NCI-H460 (cell line): Measurements from ENCODE around the gene PIF1. TPM values are rescaled to one million over a fixed set of nuclear protein-coding genes. Genes with fewer than 3 reads are reported as not detected.
"Not testable (repeated sequence)": the region's sequence is repeated elsewhere in the genome, so short reads cannot be mapped to it uniquely, and the experiment has no call there.

ENCODE experiments used
- DNase-seq: peaks from one replicate; pipeline ENCODE4 v3.0.0-alpha.2; 2016; ENCODE audit warnings: low read depth; ENCODE audit errors: extremely low read depth
- total RNA-seq: library from RNA; depleted of rRNA; stranded (reverse); fragments of >200 nt; shearing (Covaris generic); gene quantifications from 2 replicates; pipeline ENCODE4 v1.2.3, GENCODE V29; 2014

Gene PIF1
- total RNA-seq, 1 experiment from 2014 or later = 11.5 TPM

DNA sequence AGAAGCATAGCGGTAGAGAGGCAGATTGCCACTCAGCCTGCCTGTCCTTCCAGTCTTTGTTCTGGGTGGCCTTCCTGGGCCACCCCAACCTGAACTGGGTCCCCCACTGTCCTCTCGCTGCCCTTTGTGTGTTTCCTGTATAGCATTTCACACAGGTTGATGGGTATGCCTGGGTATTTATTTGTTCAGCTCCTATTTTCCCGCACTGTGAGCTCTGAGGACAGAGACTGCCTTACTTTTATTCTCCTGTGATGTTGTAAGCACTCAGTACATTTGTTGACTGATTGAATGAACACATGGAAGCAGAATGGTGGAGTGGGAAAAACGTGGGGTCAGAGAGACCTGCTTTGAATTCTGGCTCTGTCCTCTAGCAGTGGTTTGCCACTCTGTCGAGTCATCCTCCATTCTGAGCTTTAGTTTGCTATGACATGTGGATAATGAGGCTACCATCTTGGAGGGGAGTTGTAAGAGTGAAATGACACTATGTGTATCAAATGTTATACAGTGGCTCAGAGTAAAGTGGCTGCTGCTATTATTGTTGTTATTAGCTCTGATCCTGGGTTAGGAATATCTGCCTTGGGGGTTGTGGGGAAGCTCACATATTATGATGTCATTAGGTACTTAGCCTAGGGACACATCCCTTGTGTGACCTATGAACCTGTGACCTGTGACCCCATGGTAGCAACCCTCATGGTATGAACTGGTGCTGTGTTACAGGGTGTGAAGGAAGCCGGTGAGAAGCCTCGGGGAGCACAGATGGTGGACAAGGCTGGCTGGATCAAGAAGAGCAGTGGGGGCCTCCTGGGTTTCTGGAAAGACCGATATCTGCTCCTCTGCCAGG is 22.6 kb upstream of the PIF1 start:
- DNase-seq = no peak

DNA sequence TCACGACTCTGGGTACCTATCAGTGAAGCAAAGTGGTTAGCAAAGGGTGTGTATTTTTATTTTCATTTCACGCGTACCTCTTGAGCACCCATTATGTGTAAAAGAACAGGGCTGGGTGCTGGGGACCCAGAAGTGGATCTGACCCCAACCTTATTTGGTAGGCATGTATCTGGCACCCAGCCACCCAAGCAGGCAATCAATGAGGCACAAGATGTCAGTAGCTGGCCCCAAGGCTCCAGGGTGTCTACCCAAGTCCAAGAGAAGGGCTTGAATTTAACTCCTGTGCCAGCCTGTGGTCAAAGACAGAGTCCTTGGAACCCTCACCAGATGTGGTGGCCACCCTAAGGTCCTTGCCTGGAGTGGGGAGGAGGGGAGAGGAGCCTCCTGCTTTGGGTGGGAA is 22.0 kb upstream of the PIF1 start:
- no peak for DNase-seq

DNA sequence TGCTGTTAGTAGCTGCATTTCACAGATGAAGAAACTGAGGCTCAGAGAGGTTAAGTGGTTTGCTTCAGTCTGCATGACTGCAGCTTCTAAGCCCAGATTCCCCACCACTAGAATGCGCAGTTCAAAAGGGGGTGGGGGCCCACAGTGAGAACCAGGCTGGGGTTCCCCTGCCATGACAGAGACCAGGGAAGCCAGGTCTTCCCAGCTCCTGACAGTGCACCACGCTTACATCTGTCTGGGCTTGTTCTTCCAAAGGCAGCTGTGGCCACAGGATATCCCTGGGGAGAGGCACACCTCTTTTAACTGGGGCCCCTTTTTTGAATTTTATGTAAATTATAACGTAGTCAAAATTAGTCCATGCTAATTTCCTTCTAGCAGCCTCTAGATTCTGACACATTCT is 21.6 kb upstream of the PIF1 start:
- no peak for DNase-seq

DNA sequence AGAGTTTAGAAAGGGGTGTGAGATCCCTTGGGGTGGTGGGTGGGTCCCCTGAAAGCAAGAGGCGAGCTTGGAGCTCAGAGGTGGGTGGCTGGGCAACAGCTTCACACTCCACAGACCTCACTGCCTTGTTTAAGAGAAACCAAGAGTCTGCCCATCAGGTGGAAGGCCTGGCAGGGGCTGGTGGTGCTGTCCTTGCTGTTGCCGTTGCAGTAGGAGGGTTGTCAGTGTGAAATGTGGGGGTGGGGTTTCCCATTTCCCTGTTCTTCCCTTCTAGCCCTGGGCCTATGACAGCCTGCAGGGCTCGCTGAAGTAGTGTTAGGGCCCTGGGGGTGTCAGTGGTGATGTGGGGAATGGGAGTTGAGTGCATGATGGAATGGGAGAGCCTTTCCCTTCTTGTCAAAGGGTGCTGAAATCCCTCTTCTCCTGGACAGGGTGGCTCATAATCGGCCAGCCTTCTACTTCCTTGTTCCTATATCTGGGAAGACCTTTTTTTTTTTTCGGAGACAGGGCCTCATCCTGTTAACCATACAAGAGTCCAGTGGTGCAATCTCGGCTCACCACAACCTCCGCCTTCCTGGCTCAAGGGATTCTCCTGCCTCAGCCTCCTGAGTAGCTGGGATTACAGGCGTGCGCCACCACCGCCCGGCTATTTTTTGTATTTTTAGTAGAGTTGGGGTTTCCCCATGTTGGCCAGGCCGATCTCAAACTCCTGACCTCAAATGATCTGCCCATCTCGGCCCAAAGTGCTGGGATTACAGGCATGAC is 20.6 kb upstream of the PIF1 start:
- DNase-seq = no peak

DNA sequence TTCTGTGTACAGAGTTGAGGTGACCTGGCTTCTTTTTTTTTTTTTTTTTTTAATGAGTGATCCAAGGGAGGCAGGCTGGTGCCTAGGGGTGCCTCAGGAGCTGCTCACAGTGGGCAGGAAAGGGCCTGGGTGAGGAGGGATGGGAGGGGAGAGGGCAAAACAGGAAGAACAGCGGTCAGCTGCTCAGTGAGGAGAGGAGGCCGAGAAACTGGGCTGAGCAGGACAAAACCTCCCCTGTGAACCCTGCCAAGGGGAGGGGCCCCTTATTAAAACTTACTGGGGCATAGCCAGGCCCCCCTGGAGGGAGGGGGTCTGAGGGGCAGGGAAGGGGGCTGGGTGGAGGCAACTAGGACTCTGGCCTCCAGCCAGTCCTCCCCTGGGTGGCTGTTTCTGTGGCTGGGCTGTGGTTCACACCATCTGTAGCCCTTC is 19.8 kb upstream of the PIF1 start:
- DNase-seq = no peak

DNA sequence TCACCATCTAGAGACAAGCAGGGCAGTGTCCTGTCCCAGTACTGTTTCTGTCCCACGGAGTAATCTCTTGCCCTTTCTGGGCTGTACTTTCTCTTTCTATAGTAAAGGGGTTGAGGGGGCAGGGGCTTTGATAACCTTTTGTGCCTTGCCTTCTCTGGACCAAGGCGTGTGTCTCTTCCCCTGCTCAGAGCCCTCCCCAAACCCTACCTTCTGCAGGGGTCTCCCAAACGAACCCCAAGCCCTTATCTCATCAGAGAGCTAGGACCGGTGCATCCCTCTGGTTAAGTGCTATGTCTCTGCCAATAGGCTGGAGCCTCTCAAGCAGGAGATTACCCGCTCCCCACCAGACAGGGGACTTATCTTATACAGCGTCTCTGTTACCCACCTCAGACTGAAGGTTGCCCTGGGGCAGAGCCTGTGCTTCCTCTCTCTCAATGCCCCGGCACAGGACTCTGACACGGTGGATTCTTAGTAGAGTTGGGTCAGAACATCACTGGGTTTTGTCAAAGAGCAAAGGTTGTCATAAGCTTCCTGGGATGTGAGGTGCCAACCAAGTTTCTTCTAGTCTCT is 19.2 kb upstream of the PIF1 start:
- DNase-seq = no peak

DNA sequence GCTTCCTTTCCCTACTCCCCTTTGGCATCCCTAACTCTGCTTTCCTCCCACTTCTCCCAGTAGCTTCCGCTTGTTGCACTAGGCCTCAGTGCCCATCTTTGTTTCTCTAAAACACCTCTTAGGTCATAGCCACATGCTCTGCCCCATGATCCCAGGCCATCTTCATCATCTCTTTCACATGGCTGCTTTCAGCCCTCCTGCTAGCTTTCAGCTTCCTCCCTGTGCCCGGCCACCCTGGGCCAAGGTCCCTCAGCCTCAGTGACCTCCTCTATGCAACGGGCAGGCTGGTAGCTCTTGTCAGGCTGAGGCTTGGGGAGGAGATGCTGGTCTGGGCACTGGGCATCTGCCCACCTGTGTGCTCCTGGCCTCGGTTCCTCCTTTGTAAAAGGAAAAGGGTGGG is 18.5 kb upstream of the PIF1 start:
- no peak for DNase-seq

DNA sequence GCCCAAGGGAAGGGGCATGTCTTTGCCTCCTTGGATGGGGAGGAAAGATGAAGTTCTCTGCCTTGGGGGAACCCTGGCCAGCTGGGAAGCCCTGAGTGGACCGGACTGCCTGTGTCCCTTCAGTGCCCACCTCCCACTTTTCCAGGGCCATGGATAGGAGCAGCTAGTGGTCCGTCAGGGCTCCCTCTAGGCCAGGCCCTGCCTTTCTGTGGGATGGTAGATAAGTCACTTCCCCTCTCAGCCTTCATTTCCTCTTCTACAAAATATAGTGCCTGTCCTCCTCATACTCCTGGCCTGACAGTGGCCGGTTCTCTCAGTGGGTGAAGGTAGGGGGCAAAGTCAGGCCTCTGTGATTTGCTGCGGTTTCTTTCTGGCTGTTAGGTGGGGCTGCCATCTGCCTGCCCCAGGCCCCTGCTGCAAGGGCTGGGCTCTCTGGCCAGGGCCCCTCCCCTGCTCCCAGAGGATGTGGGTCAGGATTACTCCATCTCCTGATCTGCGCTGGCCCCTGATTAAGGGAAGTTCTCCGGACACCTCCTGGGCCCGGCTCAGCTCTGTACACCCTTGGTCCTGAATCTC is 17.6 kb upstream of the PIF1 start:
- DNase-seq = no peak

DNA sequence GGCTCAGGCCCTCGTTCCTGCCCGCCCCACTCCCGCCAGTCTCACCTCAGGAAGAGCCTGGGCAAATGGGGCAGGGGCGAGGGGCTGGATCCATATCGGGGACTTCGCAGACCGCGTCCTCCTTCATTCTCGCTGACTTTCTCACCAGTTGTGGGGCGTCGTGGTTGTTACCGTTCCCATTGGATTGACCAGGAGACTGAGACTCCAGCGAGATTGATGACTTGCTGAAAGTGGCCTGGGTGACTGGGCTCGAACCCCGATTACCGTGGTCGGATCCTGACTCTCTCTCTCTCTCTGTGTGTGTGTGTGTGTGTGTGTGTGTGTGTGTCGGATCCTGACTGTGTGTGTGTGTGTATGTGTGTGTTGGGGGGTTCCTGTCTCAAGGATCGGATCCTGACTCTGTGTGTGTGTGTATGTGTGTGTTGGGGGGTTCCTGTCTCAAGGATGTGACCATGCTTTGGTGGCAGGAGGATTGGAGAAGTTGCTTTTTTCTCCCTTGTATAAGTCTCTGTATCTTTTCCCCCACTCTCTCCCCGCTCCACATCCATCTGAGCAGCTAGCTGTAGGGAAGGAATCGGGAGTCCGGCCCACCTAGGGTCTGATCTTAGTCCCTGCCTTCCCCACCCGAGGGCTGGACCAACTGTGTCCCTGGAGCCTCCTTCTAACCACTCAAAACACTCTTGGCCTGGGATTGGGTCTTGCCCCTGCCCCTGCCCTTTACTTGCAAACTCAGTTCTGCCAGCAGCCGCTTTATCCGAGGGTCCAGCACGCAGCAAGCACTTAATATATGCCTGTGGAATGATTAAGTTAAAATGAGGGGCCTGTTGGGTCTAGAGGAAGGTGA is 16.9 kb upstream of the PIF1 start:
- DNase-seq = no peak

DNA sequence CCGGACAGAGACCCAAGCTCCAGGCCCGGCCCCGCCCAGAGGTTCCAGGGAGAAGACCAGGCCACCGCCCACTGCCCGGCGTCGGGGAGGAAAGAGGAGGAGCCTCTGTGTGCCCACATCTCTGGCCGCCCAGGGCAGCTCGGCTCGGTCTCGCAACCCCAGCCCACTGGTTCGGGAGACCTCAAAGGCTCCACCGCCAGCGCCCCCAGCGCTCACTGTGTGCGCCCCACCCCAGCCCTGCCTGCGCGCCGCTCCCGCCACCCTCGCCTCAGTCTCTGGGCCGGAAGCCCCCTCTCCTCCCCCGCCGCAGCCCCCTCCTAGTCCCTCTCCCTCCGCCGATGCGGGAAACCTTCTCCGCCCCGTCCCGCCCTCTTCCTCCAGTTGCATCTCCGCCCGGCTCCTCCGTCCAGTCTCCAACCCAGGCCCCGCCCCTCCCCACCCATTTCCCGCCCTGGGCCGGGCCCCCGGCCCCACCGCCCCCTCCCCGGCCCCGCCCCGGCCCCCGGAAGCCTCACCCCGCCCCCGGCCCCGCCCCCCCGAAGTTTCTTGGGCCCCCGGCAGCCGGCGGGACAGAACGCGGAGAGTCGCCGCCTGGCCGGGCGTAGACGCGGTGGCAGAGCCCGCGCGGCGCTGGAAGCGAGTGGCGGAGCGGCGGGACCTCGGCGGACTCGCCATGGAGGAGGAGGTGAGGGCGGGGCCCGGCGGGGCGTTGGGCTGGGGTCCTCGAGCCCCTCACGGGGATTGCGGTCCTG is 16.1 kb upstream of the PIF1 start, which contains the start of gene PLEKHO2:
TSS of gene PLEKHO2 (plus strand) at position 572 of the 752 bp plus-strand sequence. CDS start at position 674, 102 bp downstream.
- DNase-seq = peak; percentile 88

DNA sequence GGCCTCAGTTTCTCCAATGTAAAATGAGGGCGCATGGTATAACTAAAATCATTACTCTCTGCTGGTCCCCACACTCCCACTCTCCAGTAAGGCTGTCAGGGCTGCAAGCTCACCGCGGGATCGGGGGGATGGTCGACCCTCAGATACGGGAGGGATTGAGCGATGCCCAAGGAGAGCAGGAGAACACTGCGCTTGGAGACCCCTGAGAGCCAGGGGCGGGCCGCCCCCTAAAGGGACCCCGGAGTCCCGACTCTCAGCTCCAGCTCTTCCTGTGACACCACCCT is 15.6 kb upstream of the PIF1 start:
- DNase-seq = no peak

DNA sequence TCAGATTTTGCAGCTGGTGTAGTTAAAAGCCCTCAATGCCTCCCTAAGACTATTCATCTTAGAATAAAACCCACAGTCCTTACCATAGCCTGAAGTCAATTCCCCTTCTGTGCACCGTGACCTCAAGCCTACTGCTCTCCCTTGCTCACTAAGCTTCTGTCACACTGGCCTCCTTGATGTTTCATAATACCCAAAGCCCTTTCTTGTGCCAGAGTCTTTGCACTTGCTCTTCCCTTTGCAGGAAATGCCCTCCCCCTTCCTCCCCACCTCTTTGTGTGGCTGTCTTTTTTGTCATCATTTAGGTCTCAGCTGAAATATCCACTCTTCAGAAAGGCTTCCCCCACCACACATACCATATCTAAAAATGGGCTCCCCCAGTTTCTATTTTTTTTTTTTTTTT is 12.1 kb upstream of the PIF1 start:
- DNase-seq = no peak

DNA sequence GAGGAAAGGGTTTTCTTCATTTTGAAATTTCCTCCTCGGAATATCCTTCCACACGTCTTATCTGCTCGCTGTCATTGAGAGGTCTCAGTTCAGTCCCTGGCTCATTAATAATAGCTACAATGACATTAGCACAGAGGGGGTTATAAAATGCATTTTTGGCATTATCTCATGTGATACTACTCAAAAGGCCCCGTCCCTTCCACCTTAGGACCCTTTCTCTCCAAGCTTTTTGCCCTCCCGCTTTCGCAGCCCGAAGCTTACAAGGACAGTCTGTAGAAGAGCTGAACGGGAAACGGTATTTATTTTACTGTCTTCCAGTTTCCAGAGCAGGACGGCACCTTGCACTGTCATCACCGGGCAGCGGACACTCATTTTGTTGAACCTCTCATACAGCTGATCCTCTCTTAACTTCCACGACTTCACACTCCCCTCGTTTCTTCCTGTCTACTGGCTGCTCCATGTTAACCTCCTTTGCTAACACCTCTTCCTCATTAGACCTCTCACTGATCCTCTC is 10.6 kb upstream of the PIF1 start:
- no peak for DNase-seq

DNA sequence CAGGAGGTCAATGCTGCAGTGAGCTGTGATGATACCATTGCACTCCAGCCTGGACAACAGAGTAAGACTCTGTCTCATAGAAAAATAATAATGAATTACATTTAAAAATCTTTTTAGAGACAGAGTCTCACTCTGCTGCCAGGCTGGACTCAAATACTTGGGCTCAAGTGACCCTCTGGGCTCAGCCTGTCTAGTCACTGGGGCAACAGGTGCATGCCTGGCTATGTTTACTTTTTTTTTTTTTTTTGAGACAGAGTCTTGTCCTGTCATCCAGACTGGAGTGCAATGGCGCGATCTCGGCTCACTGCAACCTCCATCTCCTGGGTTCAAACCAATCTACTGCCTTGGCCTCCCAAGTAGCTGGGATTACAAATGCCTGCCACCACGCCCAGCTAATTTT is 8.2 kb upstream of the PIF1 start:
- no peak for DNase-seq

DNA sequence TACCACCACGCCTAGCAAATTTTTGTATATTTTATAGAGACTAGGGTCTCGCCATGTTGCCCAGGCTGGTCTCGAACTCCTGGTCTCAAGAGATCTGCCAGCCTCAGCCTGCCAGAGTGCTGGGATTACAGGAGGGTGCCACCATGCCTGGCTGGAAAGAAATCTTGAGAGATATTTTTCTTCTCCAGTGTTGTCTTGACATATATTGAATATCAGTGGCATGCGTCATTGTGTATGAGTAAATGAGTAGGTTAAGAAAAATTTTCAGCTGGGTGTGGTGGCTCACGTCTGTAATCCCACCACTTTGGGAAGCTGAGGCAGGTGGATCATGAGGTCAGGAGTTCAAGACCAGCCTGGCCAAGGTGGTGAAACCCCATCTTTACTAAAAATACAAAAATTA is 3.5 kb upstream of the PIF1 start:
- no peak for DNase-seq

DNA sequence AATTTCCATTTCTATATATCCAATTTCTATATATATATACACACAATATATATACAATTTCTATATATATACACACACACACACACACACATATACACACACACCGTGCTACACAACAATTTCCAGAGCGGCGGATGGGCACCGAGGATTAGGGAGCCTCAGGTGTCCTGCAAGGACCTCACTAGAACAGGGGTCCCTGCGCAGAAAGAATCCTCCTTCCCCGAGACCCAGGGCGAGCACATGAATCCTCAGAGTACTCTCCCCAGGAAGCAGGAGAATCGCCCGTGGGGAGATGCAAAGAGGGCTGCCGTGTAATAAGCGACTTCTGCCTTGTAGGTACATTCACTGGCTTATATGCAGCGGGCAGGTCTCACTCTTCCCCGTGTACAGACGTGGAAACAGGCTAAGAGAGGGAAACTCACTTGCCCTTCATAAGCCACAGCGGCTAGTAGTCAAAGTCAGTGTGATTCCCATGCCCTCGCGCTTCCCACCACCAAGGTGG is 467 bp downstream of the PIF1 start:
- no peak for DNase-seq

DNA sequence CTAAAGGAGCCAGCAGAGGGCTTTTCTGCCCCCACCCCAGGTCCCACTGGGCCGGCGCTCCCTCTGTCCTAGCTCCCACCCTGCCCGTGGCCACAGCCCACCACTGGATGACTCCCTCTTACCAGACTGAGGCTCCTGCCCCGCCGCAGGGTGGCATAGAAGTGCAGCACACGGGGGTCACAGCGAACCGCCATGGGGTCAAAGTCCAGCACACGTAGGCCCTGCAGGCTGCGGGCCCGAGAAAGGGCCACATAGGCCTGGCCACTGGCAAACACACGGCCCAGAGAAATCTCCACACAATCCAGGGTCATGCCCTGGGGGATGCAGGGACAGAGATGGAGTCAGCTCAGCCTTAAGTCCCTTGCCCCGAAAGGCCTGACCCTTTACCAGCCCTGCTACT is 9.0 kb downstream of the PIF1 start:
- no peak for DNase-seq

DNA sequence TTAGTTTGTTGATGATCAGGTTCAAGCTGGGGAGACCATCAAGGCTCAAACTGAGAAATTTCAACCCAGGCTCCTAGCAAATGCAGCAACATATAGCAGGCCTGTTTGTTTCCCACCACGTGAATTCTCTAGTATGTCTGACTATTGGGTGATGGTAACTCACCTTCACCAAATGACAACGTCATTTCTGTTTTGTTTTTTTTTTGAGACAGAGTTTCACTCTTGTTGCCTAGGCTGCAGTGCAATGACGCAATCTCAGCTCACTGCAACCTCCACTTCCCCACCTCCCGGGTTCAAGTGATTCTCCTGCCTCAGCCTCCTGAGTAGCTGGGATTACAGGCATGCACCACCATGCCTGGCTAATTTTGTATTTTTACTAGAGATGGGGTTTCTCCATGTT is 10.5 kb downstream of the PIF1 start:
- not testable (repeated sequence) for DNase-seq

DNA sequence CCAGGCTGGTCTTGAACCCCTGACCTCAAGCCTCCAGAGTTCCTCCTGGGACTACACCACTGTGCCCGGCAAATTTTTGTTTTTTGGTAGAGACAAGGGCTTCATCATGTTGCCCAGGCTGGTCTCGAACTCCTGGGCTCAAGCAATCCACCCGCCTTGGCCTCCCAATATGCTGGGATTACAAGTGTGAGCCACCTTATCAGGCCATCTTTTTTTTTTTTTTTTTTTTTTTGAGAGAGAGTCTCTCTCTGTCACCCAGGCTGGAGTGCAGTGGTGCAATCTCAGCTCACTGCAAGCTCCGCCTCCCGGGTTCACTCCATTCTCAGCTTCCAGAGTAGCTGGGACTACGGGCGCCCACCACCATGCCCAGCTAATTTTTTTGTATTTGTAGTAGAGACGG is 11.2 kb downstream of the PIF1 start:
- not testable (repeated sequence) for DNase-seq
